ENCODE data around the gene MOG. TPM values are rescaled to one million over a fixed set of nuclear protein-coding genes. Genes with fewer than 3 reads are reported as not detected.

The MOG gene
- total RNA-seq, 2 donors from 2014 or later, result 0.69 TPM; not detected in 1

GRCh38 chr6:29709188-29709587 lies 52.3 kb downstream of the MOG start:
- DNase-seq (ENCODE audit: low spot score), result no peak
- intact Hi-C loops (cut with DNase I), result no loop called here

GRCh38 chr6:29710281-29710941 lies 53.5 kb downstream of the MOG start:
- no peak for DNase-seq (ENCODE audit: low spot score)
- intact Hi-C loops (cut with DNase I), result no loop called here

GRCh38 chr6:29720863-29721262 lies 64.0 kb downstream of the MOG start:
- no peak for DNase-seq (ENCODE audit: low spot score)
- intact Hi-C loops (cut with DNase I), result no loop called here

Other genes with a start within 250 kb of the MOG start
- not detected for gene OR12D1, start 242.2 kb upstream of the MOG start, total RNA-seq
- not detected for gene OR10C1, start 217.8 kb upstream of the MOG start, total RNA-seq
- gene OR11A1, start 200.0 kb upstream of the MOG start, total RNA-seq, result not detected
- not detected for gene OR2H1, start 199.9 kb upstream of the MOG start, total RNA-seq
- gene MAS1L, start 169.1 kb upstream of the MOG start, total RNA-seq, result not detected
- under 1 TPM in 1 of 2 donors, not detected in 1; 0.24 TPM for gene UBD, start 97.4 kb upstream of the MOG start, total RNA-seq
- gene OR2H2, start 72.0 kb upstream of the MOG start, total RNA-seq, result not detected
- gene GABBR1, start 23.9 kb upstream of the MOG start, total RNA-seq, result 10 to 100 TPM; 48.4 to 53.0 TPM
- gene ZFP57, start 24.1 kb downstream of the MOG start, total RNA-seq, result 1 to 10 TPM in 1 of 2 donors, under 1 TPM in 1; 0.24 to 6.5 TPM
- 10 to 100 TPM; 31.5 to 61.8 TPM for gene HLA-F, start 66.3 kb downstream of the MOG start, total RNA-seq
- under 1 TPM in 1 of 2 donors, not detected in 1; 0.19 TPM for gene HLA-G, start 170.7 kb downstream of the MOG start, total RNA-seq